ENCODE data around the gene ARHGAP11B.
"Not testable (repeated sequence)": the region's sequence is repeated elsewhere in the genome, so short reads cannot be mapped to it uniquely, and the experiment has no call there.

The ARHGAP11B gene

DNA sequence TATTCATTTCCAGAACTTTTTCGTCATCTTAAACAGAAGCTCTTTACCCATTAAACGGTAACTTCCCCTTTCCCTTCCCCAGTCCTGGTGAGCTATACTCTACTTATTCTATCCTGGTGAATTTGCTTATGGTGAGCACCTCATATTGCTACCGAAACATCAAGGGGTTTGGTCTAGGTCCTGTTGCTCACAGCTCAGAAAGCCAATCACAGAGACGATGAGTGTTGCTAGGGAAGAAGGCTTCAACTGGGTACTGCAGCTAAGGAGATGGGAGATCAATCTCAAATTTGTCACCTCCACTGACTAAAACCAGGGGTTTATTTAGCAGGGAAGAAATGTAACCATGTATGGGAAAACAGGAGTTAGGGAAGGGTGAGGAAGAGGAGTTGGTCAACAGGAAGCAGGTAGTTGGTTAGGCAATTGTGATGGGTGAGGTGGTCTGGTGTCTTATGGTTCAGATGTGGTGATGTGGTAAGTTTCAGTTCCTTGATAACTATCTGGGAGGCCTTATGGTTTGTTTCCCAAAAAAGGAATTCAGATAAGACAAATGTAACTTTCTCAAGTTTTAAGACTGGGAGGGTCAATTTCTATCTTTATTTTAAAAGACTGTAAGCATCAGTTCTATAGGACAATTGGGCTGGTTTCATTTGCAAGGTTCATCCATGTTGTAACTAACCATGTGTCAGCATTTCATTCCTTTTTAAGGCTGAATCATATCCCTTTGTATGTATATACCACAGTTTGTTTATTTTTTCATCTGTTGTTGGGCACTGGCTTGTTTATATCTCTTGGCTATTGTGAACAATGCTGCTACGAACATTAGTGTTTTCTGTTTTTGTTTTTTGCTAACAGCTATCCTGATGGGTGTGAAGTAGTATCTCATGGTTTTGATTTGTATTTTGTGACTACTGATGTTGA, 24.3 kb downstream of the ARHGAP11B start:
- no peaks in the 10 kb centered on the region for H3K4me1 ChIP-seq (ENCODE audit: control insufficient read depth in 2 of 2, insufficient read depth in 2 of 2, low read length in 1 of 2)
- H3K9me3 ChIP-seq (ENCODE audit: control insufficient read depth in 2 of 2, insufficient read depth in 1 of 2, low read depth in 1 of 2, low read length in 1 of 2): no peaks in the 10 kb centered on the region
- no peaks in the 10 kb centered on the region for H3K27me3 ChIP-seq (ENCODE audit: control insufficient read depth in 1 of 2, insufficient read depth in 2 of 2, low read length in 2 of 2)
- no peaks in the 10 kb centered on the region for H3K36me3 ChIP-seq (ENCODE audit: control insufficient read depth in 2 of 2, insufficient read depth in 2 of 2, low read length in 1 of 2)
- WGBS, 2 donors: 88 to 89% methylated on average over 5 of the region's 5 CpGs
- H3K4me3 ChIP-seq (ENCODE audit: low read depth in 1 of 2, low read length in 2 of 2): no peak overlapping the region
- H3K27ac ChIP-seq (ENCODE audit: low read depth in 2 of 2, low read length in 1 of 2): no peak overlapping the region

DNA sequence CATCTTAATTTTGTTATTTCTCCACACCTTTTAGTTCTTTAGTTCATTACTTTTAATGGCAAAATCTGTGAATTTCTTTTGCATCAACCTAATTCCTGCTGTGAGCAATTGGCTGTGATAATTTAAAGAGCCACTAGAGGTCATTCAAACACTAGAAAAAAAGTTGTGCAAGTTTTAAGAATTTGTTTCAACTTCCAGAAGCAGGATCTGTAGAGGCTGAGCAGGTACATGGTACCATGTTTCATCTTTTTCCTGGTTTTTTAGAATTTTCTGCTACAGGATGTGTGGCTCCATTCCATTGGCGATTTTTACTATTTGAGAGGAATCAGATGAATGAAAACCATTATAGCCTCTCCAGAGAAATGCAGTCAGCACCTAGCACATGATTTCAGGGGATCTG, 35.2 kb downstream of the ARHGAP11B start:
- not testable (repeated sequence) for H3K9me3 ChIP-seq (ENCODE audit: control insufficient read depth in 2 of 2, insufficient read depth in 1 of 2, low read depth in 1 of 2, low read length in 1 of 2); H3K27ac ChIP-seq (ENCODE audit: low read depth in 2 of 2, low read length in 1 of 2); H3K27me3 ChIP-seq (ENCODE audit: control insufficient read depth in 1 of 2, insufficient read depth in 2 of 2, low read length in 2 of 2); H3K36me3 ChIP-seq (ENCODE audit: control insufficient read depth in 2 of 2, insufficient read depth in 2 of 2, low read length in 1 of 2); H3K4me3 ChIP-seq (ENCODE audit: low read depth in 1 of 2, low read length in 2 of 2); H3K4me1 ChIP-seq (ENCODE audit: control insufficient read depth in 2 of 2, insufficient read depth in 2 of 2, low read length in 1 of 2)
- 80 to 92% methylated on average over 1 of the region's 1 CpG for WGBS, 2 donors

DNA sequence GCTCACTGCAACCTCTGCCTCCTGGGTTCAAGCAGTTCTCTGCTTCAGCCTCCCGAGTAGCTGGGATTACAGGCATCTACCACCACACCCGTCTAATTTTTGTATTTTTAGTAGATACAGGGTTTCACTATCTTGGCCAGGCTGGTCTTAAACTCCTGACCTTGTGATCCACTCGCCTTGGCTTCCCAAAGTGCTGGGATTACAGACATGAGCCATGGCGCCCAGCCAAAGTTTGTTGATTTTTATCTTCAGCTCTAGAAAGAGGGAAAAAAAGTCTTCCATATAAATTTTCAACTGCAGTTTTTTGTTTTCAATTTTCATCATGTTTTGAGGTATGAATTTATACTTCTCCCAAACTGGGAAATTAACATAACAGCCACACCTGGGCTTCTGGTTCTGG, 43.7 kb downstream of the ARHGAP11B start:
- H3K36me3 ChIP-seq (ENCODE audit: control insufficient read depth in 2 of 2, insufficient read depth in 2 of 2, low read length in 1 of 2); H3K27ac ChIP-seq (ENCODE audit: low read depth in 2 of 2, low read length in 1 of 2); H3K27me3 ChIP-seq (ENCODE audit: control insufficient read depth in 1 of 2, insufficient read depth in 2 of 2, low read length in 2 of 2); H3K4me3 ChIP-seq (ENCODE audit: low read depth in 1 of 2, low read length in 2 of 2); H3K4me1 ChIP-seq (ENCODE audit: control insufficient read depth in 2 of 2, insufficient read depth in 2 of 2, low read length in 1 of 2); H3K9me3 ChIP-seq (ENCODE audit: control insufficient read depth in 2 of 2, insufficient read depth in 1 of 2, low read depth in 1 of 2, low read length in 1 of 2): not testable (repeated sequence)
- WGBS, 2 donors: 81 to 87% methylated on average over 4 of the region's 4 CpGs

DNA sequence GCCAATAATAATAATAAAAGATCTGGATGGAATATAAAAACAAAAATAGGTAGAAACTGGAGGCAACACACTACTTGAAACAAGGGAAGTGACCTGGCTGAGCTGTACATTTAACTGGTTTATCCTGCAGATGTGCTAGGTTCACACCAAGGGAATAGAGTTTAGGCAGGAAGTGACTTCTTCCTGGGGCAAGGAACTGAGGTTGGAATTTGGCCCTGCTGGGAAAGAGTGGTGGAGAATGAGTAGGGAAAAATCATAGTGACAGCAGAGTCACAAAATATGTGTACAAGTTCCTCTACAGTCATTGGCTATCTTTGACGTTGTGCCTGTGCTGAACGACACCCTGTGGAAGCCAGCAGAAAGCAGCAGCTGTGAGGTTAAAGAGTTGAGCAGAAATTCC, 44.1 kb downstream of the ARHGAP11B start:
- WGBS, 2 donors: 72 to 82% methylated on average over 2 of the region's 2 CpGs
- no peaks in the 10 kb centered on the region for H3K9me3 ChIP-seq (ENCODE audit: control insufficient read depth in 2 of 2, insufficient read depth in 1 of 2, low read depth in 1 of 2, low read length in 1 of 2)
- no peaks in the 10 kb centered on the region for H3K4me1 ChIP-seq (ENCODE audit: control insufficient read depth in 2 of 2, insufficient read depth in 2 of 2, low read length in 1 of 2)
- H3K27ac ChIP-seq (ENCODE audit: low read depth in 2 of 2, low read length in 1 of 2): no peak overlapping the region
- H3K4me3 ChIP-seq (ENCODE audit: low read depth in 1 of 2, low read length in 2 of 2): no peak overlapping the region
- H3K27me3 ChIP-seq (ENCODE audit: control insufficient read depth in 1 of 2, insufficient read depth in 2 of 2, low read length in 2 of 2): no peaks in the 10 kb centered on the region
- no peaks in the 10 kb centered on the region for H3K36me3 ChIP-seq (ENCODE audit: control insufficient read depth in 2 of 2, insufficient read depth in 2 of 2, low read length in 1 of 2)

DNA sequence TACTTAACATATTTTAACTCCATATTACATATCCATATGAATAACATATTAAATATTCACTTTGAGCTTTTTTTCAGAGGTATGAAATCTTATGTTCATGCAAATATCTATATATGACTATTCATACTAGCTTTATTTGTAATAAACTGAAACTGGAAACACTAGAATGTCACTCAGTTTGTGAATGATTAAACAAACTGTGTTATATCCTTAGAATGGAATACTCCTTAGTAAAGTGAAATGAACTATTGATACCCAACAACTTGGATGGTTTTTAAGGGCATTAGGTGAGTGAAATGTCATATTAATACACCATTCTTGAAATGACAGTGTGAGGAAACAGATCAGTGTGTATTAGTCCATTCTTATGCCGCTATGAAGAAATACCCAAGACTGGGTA, 45.4 kb downstream of the ARHGAP11B start:
- 92 to 94% methylated on average over 1 of the region's 1 CpG for WGBS, 2 donors
- H3K27me3 ChIP-seq (ENCODE audit: control insufficient read depth in 1 of 2, insufficient read depth in 2 of 2, low read length in 2 of 2): no peaks in the 10 kb centered on the region
- no peak overlapping the region for H3K27ac ChIP-seq (ENCODE audit: low read depth in 2 of 2, low read length in 1 of 2)
- no peaks in the 10 kb centered on the region for H3K4me1 ChIP-seq (ENCODE audit: control insufficient read depth in 2 of 2, insufficient read depth in 2 of 2, low read length in 1 of 2)
- H3K9me3 ChIP-seq (ENCODE audit: control insufficient read depth in 2 of 2, insufficient read depth in 1 of 2, low read depth in 1 of 2, low read length in 1 of 2): peaks cover 0 to under 1% of the 10 kb centered on the region in 2 donors
- H3K4me3 ChIP-seq (ENCODE audit: low read depth in 1 of 2, low read length in 2 of 2): no peak overlapping the region
- no peaks in the 10 kb centered on the region for H3K36me3 ChIP-seq (ENCODE audit: control insufficient read depth in 2 of 2, insufficient read depth in 2 of 2, low read length in 1 of 2)

DNA sequence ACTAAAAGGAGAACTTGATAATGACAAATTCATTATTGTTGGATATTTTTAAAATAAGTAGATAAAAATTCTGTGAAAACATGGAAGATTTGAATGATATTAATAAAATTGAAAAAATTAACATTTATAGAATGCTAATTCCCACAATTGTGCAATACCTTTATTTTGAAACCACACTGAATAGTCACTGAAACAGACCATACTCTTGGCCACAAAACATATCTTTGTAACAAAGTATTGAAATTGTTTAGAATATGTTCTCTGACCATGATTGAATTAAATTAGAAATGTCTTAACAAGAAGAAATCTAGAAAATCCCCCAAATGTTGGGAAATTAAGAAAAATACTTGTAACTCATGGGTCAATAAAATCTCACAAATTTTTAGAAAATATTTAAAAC, 49.2 kb downstream of the ARHGAP11B start:
- Histone ChIP-seq H3K4me3 (ENCODE audit: low read depth in 1 of 2, low read length in 2 of 2) (no peak overlapping the region), H3K27me3 (ENCODE audit: control insufficient read depth in 1 of 2, insufficient read depth in 2 of 2, low read length in 2 of 2) (no peaks in the 10 kb centered on the region), H3K27ac (ENCODE audit: low read depth in 2 of 2, low read length in 1 of 2) (no peak overlapping the region), H3K4me1 (ENCODE audit: control insufficient read depth in 2 of 2, insufficient read depth in 2 of 2, low read length in 1 of 2) (no peaks in the 10 kb centered on the region), H3K36me3 (ENCODE audit: control insufficient read depth in 2 of 2, insufficient read depth in 2 of 2, low read length in 1 of 2) (no peaks in the 10 kb centered on the region), H3K9me3 (ENCODE audit: control insufficient read depth in 2 of 2, insufficient read depth in 1 of 2, low read depth in 1 of 2, low read length in 1 of 2) (peaks cover 0 to 3% of the 10 kb centered on the region in 2 donors)

DNA sequence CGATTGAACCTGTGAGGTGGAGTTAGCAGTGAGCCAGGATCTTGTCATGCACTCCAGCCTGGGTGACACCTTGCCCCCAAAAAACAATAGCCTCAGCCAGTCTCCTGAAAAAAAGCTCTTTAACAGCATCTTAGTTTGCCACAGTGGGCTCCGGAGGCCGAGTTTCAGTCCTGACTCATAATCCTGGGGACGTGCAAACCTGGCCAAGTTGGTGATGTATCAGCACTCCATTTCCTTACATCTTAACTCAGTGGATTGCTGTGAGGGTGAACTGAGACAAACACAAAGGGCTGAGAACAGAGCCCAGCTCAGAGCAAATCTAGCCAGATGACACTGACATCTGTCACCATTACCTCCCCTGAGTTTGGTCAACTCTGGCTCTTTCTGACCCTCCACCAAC, 50.0 kb downstream of the ARHGAP11B start:
- not testable (repeated sequence) for H3K9me3 ChIP-seq (ENCODE audit: control insufficient read depth in 2 of 2, insufficient read depth in 1 of 2, low read depth in 1 of 2, low read length in 1 of 2); H3K27me3 ChIP-seq (ENCODE audit: control insufficient read depth in 1 of 2, insufficient read depth in 2 of 2, low read length in 2 of 2); H3K4me3 ChIP-seq (ENCODE audit: low read depth in 1 of 2, low read length in 2 of 2); H3K27ac ChIP-seq (ENCODE audit: low read depth in 2 of 2, low read length in 1 of 2); H3K36me3 ChIP-seq (ENCODE audit: control insufficient read depth in 2 of 2, insufficient read depth in 2 of 2, low read length in 1 of 2); H3K4me1 ChIP-seq (ENCODE audit: control insufficient read depth in 2 of 2, insufficient read depth in 2 of 2, low read length in 1 of 2)
- 91 to 94% methylated on average over 4 of the region's 4 CpGs for WGBS, 2 donors

DNA sequence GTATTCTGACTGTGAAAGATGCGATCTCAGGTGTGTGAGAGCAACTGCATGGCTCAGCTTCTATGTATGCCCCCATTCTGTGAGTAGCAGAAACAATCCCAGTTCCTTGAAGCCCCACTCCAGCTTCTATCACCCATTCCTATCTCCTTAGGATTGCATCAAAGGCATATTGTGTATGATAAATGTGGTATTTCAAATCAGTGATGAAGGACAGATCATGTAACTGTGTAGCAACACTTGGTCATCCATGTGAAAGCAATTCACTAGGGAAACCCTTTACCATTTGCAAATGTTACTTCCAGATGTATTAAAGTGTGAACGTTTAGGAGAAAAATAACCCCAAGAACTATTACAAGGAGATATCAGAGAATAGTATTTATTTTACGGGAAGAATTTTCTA, 55.1 kb downstream of the ARHGAP11B start:
- 95% methylated on average over 2 to 3 of the region's 3 CpGs for whole genome bisulfite sequencing, 2 donors

DNA sequence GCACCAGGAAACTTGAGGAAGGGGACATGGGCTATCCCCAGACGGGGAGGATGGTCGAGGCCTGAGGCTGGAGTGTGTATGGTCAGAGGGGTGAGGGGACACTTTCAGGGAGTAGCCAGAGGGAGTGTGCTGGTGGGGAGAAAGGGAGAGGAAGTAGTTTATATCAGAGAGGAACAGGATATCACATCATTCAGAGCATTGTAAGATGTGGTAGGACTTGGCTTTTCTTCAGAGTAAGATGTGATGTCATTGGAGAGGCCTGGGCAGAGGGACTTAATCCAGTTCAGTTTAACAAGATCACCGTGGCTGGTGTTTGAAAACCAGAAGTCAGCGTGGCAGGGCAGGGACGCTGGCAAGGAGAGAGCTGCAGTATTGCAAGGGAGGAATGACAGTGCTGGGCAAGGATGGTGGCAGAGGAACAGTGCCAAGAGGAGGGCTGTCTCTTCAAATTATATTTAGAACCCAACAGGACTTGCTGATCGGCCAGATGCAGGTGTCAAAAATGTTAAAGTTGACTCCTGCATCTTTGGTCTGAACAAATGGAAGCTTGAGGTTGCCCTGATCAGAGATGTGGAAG, 59.9 kb downstream of the ARHGAP11B start:
- not testable (repeated sequence) for H3K36me3 ChIP-seq (ENCODE audit: control insufficient read depth in 2 of 2, insufficient read depth in 2 of 2, low read length in 1 of 2); H3K27ac ChIP-seq (ENCODE audit: low read depth in 2 of 2, low read length in 1 of 2); H3K4me1 ChIP-seq (ENCODE audit: control insufficient read depth in 2 of 2, insufficient read depth in 2 of 2, low read length in 1 of 2); H3K4me3 ChIP-seq (ENCODE audit: low read depth in 1 of 2, low read length in 2 of 2); H3K27me3 ChIP-seq (ENCODE audit: control insufficient read depth in 1 of 2, insufficient read depth in 2 of 2, low read length in 2 of 2); H3K9me3 ChIP-seq (ENCODE audit: control insufficient read depth in 2 of 2, insufficient read depth in 1 of 2, low read depth in 1 of 2, low read length in 1 of 2)
- 68 to 74% methylated on average over 5 to 6 of the region's 6 CpGs for WGBS, 2 donors

More for the DNA sequence above, 55.1 kb downstream of the ARHGAP11B start:
- H3K27ac ChIP-seq (ENCODE audit: low read depth in 2 of 2, low read length in 1 of 2); H3K4me1 ChIP-seq (ENCODE audit: control insufficient read depth in 2 of 2, insufficient read depth in 2 of 2, low read length in 1 of 2); H3K9me3 ChIP-seq (ENCODE audit: control insufficient read depth in 2 of 2, insufficient read depth in 1 of 2, low read depth in 1 of 2, low read length in 1 of 2); H3K36me3 ChIP-seq (ENCODE audit: control insufficient read depth in 2 of 2, insufficient read depth in 2 of 2, low read length in 1 of 2); H3K27me3 ChIP-seq (ENCODE audit: control insufficient read depth in 1 of 2, insufficient read depth in 2 of 2, low read length in 2 of 2); H3K4me3 ChIP-seq (ENCODE audit: low read depth in 1 of 2, low read length in 2 of 2): not testable (repeated sequence)

DNA sequence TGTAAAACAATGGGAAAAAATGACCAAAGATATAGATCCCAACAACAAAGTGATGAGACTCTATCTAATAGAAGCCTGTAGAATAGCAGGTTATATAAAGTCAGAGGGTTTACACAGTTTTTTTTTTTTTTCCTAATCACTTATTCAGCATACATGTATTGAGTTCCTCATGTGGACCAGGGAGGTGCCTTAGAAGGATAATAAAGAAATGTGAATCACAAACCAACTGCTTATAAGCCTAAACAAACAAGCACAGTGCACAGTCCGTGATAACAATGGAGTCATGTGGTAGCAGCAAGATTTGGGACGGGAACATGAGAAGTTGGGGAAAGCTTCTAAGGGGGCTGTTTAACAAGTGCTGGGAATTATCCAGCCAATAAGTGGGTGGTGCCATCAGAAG, 60.7 kb downstream of the ARHGAP11B start:
- not testable (repeated sequence) for H3K27me3 ChIP-seq (ENCODE audit: control insufficient read depth in 1 of 2, insufficient read depth in 2 of 2, low read length in 2 of 2); H3K36me3 ChIP-seq (ENCODE audit: control insufficient read depth in 2 of 2, insufficient read depth in 2 of 2, low read length in 1 of 2); H3K27ac ChIP-seq (ENCODE audit: low read depth in 2 of 2, low read length in 1 of 2); H3K4me1 ChIP-seq (ENCODE audit: control insufficient read depth in 2 of 2, insufficient read depth in 2 of 2, low read length in 1 of 2); H3K9me3 ChIP-seq (ENCODE audit: control insufficient read depth in 2 of 2, insufficient read depth in 1 of 2, low read depth in 1 of 2, low read length in 1 of 2); H3K4me3 ChIP-seq (ENCODE audit: low read depth in 1 of 2, low read length in 2 of 2)
- WGBS, 2 donors: 40 to 42% methylated on average over 2 of the region's 2 CpGs

Measured in esophagus (tissue), 2 donors.